ENCODE results near the gene COMMD6. TPM values are rescaled to one million over a fixed set of nuclear protein-coding genes. Genes with fewer than 3 reads are reported as not detected.

The COMMD6 gene
- total and polyA plus RNA-seq, 9 of the 15 experiments (the other 6 are each of a cell fraction or from before 2014, with no cell fraction given): 32.6 to 116 (median 65.0) TPM

GRCh38 chr13:75512253-75512652 lies 25.4 kb downstream of the COMMD6 start (continued):
- TF ChIP-seq ZNF518B (CRISPR knock-in tag; IDR thresholded peaks at IDR 0.05) (no peak), NKRF (IDR thresholded peaks at IDR 0.05; ENCODE audit: borderline replicate concordance) (no peak), ZBTB49 (CRISPR knock-in tag; IDR thresholded peaks at IDR 0.05; ENCODE audit: borderline replicate concordance) (no peak), NCOA4 (IDR thresholded peaks at IDR 0.05; ENCODE audit: partially characterized antibody) (no peak), ZNF318 (IDR thresholded peaks at IDR 0.05; ENCODE audit: borderline replicate concordance in 1 of 2, low read depth in 1 of 2) (no peak), TRIM28 (IDR thresholded peaks at IDR 0.05) (no peak), TCF3 (CRISPR knock-in tag; IDR thresholded peaks at IDR 0.05) (no peak)

All from K562 (cell line).